GM19043 (cell line): ENCODE results near the gene LY6G6F.
A peak's percentile ranks its signal among the peaks of the same experiment; 100 is the strongest.

ENCODE experiments used
- ATAC-seq: cut with Tn5 transposase; IDR thresholded peaks from one replicate; pipeline ENCODE4 v1.9.1; 2021; ENCODE audit warnings: low read depth; ENCODE audit not compliant: unreplicated experiment

The LY6G6F gene

GRCh38 chr6:31737315-31737990 lies 30.8 kb downstream of the LY6G6F start:
- no peak for ATAC-seq

GRCh38 chr6:31737991-31738979 lies 31.6 kb downstream of the LY6G6F start:
- no peak for ATAC-seq

GRCh38 chr6:31739639-31740396 lies 33.2 kb downstream of the LY6G6F start, which contains the start of gene MSH5:
TSS of gene MSH5 (plus strand) at chr6:31740005. CDS start at chr6:31740467, 462 bp downstream.
- ATAC-seq, result peak; percentile 70

GRCh38 chr6:31740397-31741223 lies 33.9 kb downstream of the LY6G6F start:
- ATAC-seq, result no peak

GRCh38 chr6:31741815-31742214 lies 35.1 kb downstream of the LY6G6F start:
- ATAC-seq, result no peak

- ATAC-seq, result no peak
Observed at GRCh38 chr6:31742894-31743293, 36.2 kb downstream of the LY6G6F start.

- no peak for ATAC-seq
Observed at GRCh38 chr6:31744422-31744821, 37.8 kb downstream of the LY6G6F start.

GRCh38 chr6:31749301-31750036 lies 42.8 kb downstream of the LY6G6F start:
- no peak for ATAC-seq

GRCh38 chr6:31750411-31751022 lies 43.9 kb downstream of the LY6G6F start:
- no peak for ATAC-seq

GRCh38 chr6:31752739-31753319 lies 46.2 kb downstream of the LY6G6F start:
- ATAC-seq, result no peak

GRCh38 chr6:31758281-31758680 lies 51.6 kb downstream of the LY6G6F start:
- no peak for ATAC-seq
